PFSK-1 (cell line): ENCODE results near the gene ROBO1.

ENCODE experiments used
- POLR2AphosphoS5 ChIP-seq: IDR thresholded peaks from 2 replicates; pipeline ENCODE4 v1.6.1; 2012; ENCODE audit warnings: low read depth, mild to moderate bottlenecking, control low read depth, low read length, moderate library complexity
- SIN3A ChIP-seq: IDR thresholded peaks from 2 replicates; pipeline ENCODE4 v1.6.1; 2012; ENCODE audit warnings: mild to moderate bottlenecking, low read length, moderate library complexity, borderline replicate concordance; ENCODE audit not compliant: insufficient read depth
- TAF1 ChIP-seq: IDR thresholded peaks from 2 replicates; pipeline ENCODE4 v1.6.1; 2012; ENCODE audit warnings: low read length, control low read depth, borderline replicate concordance; ENCODE audit not compliant: insufficient read depth
- TF ChIP-seq, protein P1 (sequence below), 2 experiments: IDR thresholded peaks; 2 replicates each; pipeline versions ENCODE4 v1.6.1 to v1.8.0; 2011 to 2012; ENCODE audit warnings: low read depth in 2 of 2, low read length in 2 of 2, control low read depth in 1 of 2, inconsistent platforms in 1 of 2, mild to moderate bottlenecking in 1 of 2, moderate library complexity in 1 of 2; ENCODE audit not compliant: insufficient read depth in 1 of 2

DNA sequence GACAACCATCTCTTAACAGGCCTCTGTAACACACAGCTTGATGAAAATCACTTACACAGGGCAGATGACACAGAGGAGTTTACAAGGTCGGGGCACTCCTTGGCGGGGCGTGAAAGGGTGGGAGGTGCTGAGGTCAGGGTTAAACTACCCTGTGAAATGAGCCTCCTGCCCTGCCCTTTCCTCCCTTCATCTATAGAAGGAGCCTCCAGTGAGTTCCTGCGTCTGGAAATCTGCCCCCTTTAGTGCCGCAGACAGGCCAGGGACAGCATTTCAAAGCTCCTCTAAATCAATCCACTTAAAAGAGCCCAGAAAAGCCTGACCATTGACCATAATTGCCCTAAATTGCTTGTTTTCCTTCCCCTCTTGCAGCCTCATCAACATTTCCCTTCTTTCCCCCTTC, 1.9 kb downstream of the ROBO1 start:
- TF ChIP-seq SIN3A (no peak), TAF1 (no peak), POLR2AphosphoS5 (no peak)
- TF ChIP-seq, protein P1, sequence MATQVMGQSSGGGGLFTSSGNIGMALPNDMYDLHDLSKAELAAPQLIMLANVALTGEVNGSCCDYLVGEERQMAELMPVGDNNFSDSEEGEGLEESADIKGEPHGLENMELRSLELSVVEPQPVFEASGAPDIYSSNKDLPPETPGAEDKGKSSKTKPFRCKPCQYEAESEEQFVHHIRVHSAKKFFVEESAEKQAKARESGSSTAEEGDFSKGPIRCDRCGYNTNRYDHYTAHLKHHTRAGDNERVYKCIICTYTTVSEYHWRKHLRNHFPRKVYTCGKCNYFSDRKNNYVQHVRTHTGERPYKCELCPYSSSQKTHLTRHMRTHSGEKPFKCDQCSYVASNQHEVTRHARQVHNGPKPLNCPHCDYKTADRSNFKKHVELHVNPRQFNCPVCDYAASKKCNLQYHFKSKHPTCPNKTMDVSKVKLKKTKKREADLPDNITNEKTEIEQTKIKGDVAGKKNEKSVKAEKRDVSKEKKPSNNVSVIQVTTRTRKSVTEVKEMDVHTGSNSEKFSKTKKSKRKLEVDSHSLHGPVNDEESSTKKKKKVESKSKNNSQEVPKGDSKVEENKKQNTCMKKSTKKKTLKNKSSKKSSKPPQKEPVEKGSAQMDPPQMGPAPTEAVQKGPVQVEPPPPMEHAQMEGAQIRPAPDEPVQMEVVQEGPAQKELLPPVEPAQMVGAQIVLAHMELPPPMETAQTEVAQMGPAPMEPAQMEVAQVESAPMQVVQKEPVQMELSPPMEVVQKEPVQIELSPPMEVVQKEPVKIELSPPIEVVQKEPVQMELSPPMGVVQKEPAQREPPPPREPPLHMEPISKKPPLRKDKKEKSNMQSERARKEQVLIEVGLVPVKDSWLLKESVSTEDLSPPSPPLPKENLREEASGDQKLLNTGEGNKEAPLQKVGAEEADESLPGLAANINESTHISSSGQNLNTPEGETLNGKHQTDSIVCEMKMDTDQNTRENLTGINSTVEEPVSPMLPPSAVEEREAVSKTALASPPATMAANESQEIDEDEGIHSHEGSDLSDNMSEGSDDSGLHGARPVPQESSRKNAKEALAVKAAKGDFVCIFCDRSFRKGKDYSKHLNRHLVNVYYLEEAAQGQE (IDR thresholded peaks at IDR 0.05; ENCODE audit: insufficient read depth in 1 of 2, low read depth in 2 of 2, low read length in 2 of 2) = no peak
